Smooth muscle cell (in vitro differentiated cells): ENCODE data around the gene XDH. TPM values are rescaled to one million over a fixed set of nuclear protein-coding genes. Genes with fewer than 3 reads are reported as not detected.

Experiments used
- DNase-seq: peaks from one replicate; lab custom pipeline; 2025; ENCODE audit not compliant: unreplicated experiment; lab: John Stamatoyannopoulos, UW
- H2AFZ ChIP-seq: fragments of 200-600 bp; sonication (generic); 2 replicates; pipeline ENCODE4 v1.6.0; 2016; ENCODE audit warnings: antibody characterized with exemption, low read depth, mild to moderate bottlenecking
- H3F3A ChIP-seq: fragments of 200-600 bp; sonication (generic); 2 replicates; pipeline ENCODE4 v1.6.0; 2017; ENCODE audit warnings: antibody characterized with exemption, low read depth
- H3K27ac ChIP-seq: fragments of 200-600 bp; sonication (generic); 2 replicates; pipeline ENCODE4 v1.5.1; 2016; ENCODE audit warnings: low read depth, mild to moderate bottlenecking
- H3K27me3 ChIP-seq: fragments of 200-600 bp; sonication (generic); 2 replicates; pipeline ENCODE4 v1.6.1; 2016; ENCODE audit warnings: low read depth, mild to moderate bottlenecking
- H3K36me3 ChIP-seq: fragments of 200-600 bp; sonication (generic); 2 replicates; pipeline ENCODE4 v1.5.1; 2016; ENCODE audit warnings: low read depth
- H3K4me1 ChIP-seq: fragments of 200-600 bp; sonication (generic); 2 replicates; pipeline ENCODE4 v1.5.1; 2016; ENCODE audit warnings: low read depth
- H3K4me2 ChIP-seq: fragments of 200-600 bp; sonication (generic); 2 replicates; pipeline ENCODE4 v1.6.0; 2016; ENCODE audit warnings: mild to moderate bottlenecking
- H3K4me3 ChIP-seq: fragments of 200-600 bp; sonication (generic); 2 replicates; pipeline ENCODE4 v1.5.1; 2016; ENCODE audit warnings: mild to moderate bottlenecking
- H3K79me2 ChIP-seq: fragments of 200-600 bp; sonication (generic); 2 replicates; pipeline ENCODE4 v1.6.0; 2016; ENCODE audit warnings: low read depth, mild to moderate bottlenecking
- H3K9ac ChIP-seq: fragments of 200-600 bp; sonication (generic); 2 replicates; pipeline ENCODE4 v1.6.0; 2016; ENCODE audit warnings: low read depth
- H3K9me3 ChIP-seq: fragments of 200-600 bp; sonication (generic); replicated peaks from 2 replicates; pipeline ENCODE4 v1.5.1; 2016; ENCODE audit warnings: low read depth
- H4K20me1 ChIP-seq: fragments of 200-600 bp; sonication (generic); 2 replicates; pipeline ENCODE4 v1.6.0; 2016; ENCODE audit warnings: low read depth
- CTCF ChIP-seq: fragments of 200-600 bp; sonication (generic); IDR thresholded peaks from 2 replicates; pipeline ENCODE4 v1.5.1; 2017; ENCODE audit warnings: borderline replicate concordance, mild to moderate bottlenecking, antibody characterized with exemption; ENCODE audit not compliant: insufficient read depth, poor library complexity, severe bottlenecking
- WGBS: methylation state at CpG from one replicate; pipeline ENCODE4 v1.1.7; 2016; ENCODE audit warnings: low lambda C conversion rate; 5-methylcytosine and 5-hydroxymethylcytosine counted together
- polyA plus RNA-seq: library from polyadenylated mRNA; unstranded; fragments of >200 nt; fragmentation: Nextera tagmentation; extraction: Ambion mirVana; gene quantifications from 2 replicates; pipeline ENCODE4 v1.2.1, GENCODE V29; 2016
- total RNA-seq: library from RNA; depleted of rRNA; stranded (reverse); fragments of >200 nt; gene quantifications from 2 replicates; pipeline ENCODE4 v1.2.3, GENCODE V29; 2014

XDH gene
- total and polyA plus RNA-seq, 2 experiments from 2014 or later, result 0.37 to 6.1 TPM

DNA sequence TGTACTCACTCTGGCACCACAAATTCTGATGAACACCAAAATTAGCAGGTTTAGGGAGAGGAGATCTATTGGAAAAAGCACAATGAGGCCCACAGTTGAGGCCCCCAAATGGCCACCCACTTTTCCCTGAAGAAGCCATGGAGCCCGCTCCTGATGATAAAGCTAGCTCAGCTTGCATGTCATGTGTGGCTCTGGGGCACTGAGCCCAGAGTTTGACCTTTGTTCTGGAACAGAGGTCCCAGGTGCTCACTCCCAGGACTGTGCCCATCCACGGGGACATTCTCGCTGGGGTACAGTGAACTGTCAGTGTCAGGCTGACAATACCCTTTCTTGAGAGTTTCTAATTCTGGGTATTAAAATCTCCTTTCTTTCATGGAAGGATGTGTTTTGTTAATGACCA is 36.2 kb downstream of the XDH start:
- Histone ChIP-seq H3K9me3 (no peaks in the 10 kb centered on the region), H3K4me3 (no peak overlapping the region), H3K27ac (no peak overlapping the region), H4K20me1 (no peaks in the 10 kb centered on the region), H3F3A (no peaks in the 10 kb centered on the region), H3K79me2 (no peaks in the 10 kb centered on the region), H3K27me3 (no peaks in the 10 kb centered on the region), H3K36me3 (no peaks in the 10 kb centered on the region), H2AFZ (no peak overlapping the region), H3K4me1 (no peaks in the 10 kb centered on the region), H3K9ac (no peak overlapping the region), H3K4me2 (no peak overlapping the region)
- TF ChIP-seq CTCF, result no peak
- DNase-seq, result no peak
- WGBS, result 95% methylated on average over 3 of the region's 3 CpGs

- Histone ChIP-seq H3K79me2 (no peaks in the 10 kb centered on the region), H3K9me3 (no peaks in the 10 kb centered on the region), H2AFZ (no peak overlapping the region), H3F3A (no peaks in the 10 kb centered on the region), H3K4me2 (no peak overlapping the region), H3K4me3 (no peak overlapping the region), H3K4me1 (no peaks in the 10 kb centered on the region), H3K27me3 (no peaks in the 10 kb centered on the region), H3K36me3 (no peaks in the 10 kb centered on the region), H3K27ac (no peak overlapping the region), H4K20me1 (no peaks in the 10 kb centered on the region), H3K9ac (no peak overlapping the region)
- no peak for TF ChIP-seq CTCF
- 89% methylated on average over 2 of the region's 2 CpGs for WGBS
- DNase-seq, result no peak
These were observed 41.4 kb downstream of the XDH start for GRCh38 chr2:31373127-31373526.

GRCh38 chr2:31372097-31372496 is 42.4 kb downstream of the XDH start:
- DNase-seq, result no peak
- no peaks in the 10 kb centered on the region for H3K36me3 ChIP-seq
- H3K4me1 ChIP-seq, result no peaks in the 10 kb centered on the region
- no peak for TF ChIP-seq CTCF
- H2AFZ ChIP-seq, result no peak overlapping the region
- 93% methylated on average over 10 of the region's 10 CpGs for WGBS
- H3K4me2 ChIP-seq, result no peak overlapping the region
- no peaks in the 10 kb centered on the region for H3F3A ChIP-seq
- H3K9ac ChIP-seq, result no peak overlapping the region
- H3K9me3 ChIP-seq, result no peaks in the 10 kb centered on the region
- H3K27ac ChIP-seq, result no peak overlapping the region
- H4K20me1 ChIP-seq, result no peaks in the 10 kb centered on the region
- no peak overlapping the region for H3K4me3 ChIP-seq
- no peaks in the 10 kb centered on the region for H3K27me3 ChIP-seq
- no peaks in the 10 kb centered on the region for H3K79me2 ChIP-seq

DNA sequence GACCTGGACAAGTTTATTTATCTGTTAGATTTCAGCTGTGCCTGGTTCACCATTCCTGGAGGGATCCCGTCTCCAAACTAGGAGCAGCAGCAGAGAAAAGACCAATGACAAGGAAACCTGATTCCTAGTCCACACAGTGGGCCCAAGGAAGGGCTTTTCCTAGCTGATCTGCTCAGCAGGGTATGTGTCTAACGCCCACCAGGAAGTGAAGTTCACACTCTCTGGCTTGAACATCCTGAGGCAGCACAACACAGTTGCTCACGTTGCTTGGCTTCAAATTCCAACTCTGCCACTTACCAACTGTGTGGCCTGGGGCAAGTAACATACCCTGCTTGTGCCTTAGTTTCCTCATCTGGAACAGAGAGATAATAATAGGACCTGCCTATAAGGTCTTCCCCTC is 42.9 kb downstream of the XDH start:
- DNase-seq, result no peak
- Histone ChIP-seq H3K4me3 (no peak overlapping the region), H3K27ac (no peak overlapping the region), H3K4me1 (no peaks in the 10 kb centered on the region), H3F3A (no peaks in the 10 kb centered on the region), H3K4me2 (no peak overlapping the region), H3K9me3 (no peaks in the 10 kb centered on the region), H3K27me3 (no peaks in the 10 kb centered on the region), H4K20me1 (no peaks in the 10 kb centered on the region), H2AFZ (no peak overlapping the region), H3K9ac (no peak overlapping the region), H3K36me3 (no peaks in the 10 kb centered on the region), H3K79me2 (no peaks in the 10 kb centered on the region)
- 68% methylated on average over 3 of the region's 3 CpGs for WGBS
- no peak for TF ChIP-seq CTCF
